Measurements from ENCODE around the gene TTLL3. TPM values are rescaled to one million over a fixed set of nuclear protein-coding genes. Genes with fewer than 3 reads are reported as not detected.

Gene TTLL3
- total RNA-seq, 1 donor from 2014 or later = 18.8 TPM

- TF ChIP-seq CTCF (IDR thresholded peaks at IDR 0.05; ENCODE audit: insufficient read depth, low read length, poor library complexity, severe bottlenecking) = no peak
- DNase-seq (ENCODE audit: low read depth) = no peak
- no peaks in the 10 kb centered on the region for H3K27me3 ChIP-seq (ENCODE audit: control insufficient read depth, insufficient read depth, low read length)
- no peak overlapping the region for H3K4me3 ChIP-seq (ENCODE audit: low read depth, low read length)
- H3K36me3 ChIP-seq (ENCODE audit: control insufficient read depth, insufficient read depth, low read length) = no peaks in the 10 kb centered on the region
Observed at GRCh38 chr3:9820543-9820942, 10.5 kb downstream of the TTLL3 start.

- no peak overlapping the region for H3K4me3 ChIP-seq (ENCODE audit: low read depth, low read length)
- no peak for DNase-seq (ENCODE audit: low read depth)
- H3K36me3 ChIP-seq (ENCODE audit: control insufficient read depth, insufficient read depth, low read length) = no peaks in the 10 kb centered on the region
- H3K27me3 ChIP-seq (ENCODE audit: control insufficient read depth, insufficient read depth, low read length) = no peaks in the 10 kb centered on the region
- peak; percentile 30 for TF ChIP-seq CTCF (IDR thresholded peaks at IDR 0.05; ENCODE audit: insufficient read depth, low read length, poor library complexity, severe bottlenecking)
Observed at GRCh38 chr3:9820946-9821345, 10.9 kb downstream of the TTLL3 start.

- H3K27me3 ChIP-seq (ENCODE audit: control insufficient read depth, insufficient read depth, low read length) = no peaks in the 10 kb centered on the region
- no peak for DNase-seq (ENCODE audit: low read depth)
Observed at GRCh38 chr3:9825451-9826040, 15.5 kb downstream of the TTLL3 start.

GRCh38 chr3:9826815-9827573 is 16.9 kb downstream of the TTLL3 start:
- DNase-seq (ENCODE audit: low read depth) = no peak
- no peak overlapping the region for H3K4me3 ChIP-seq (ENCODE audit: low read depth, low read length)
- no peaks in the 10 kb centered on the region for H3K27me3 ChIP-seq (ENCODE audit: control insufficient read depth, insufficient read depth, low read length)
- no peaks in the 10 kb centered on the region for H3K36me3 ChIP-seq (ENCODE audit: control insufficient read depth, insufficient read depth, low read length)
- TF ChIP-seq CTCF (IDR thresholded peaks at IDR 0.05; ENCODE audit: insufficient read depth, low read length, poor library complexity, severe bottlenecking) = peak; percentile 26

More at GRCh38 chr3:9825451-9826040, 15.5 kb downstream of the TTLL3 start:
- Histone ChIP-seq H3K36me3 (ENCODE audit: control insufficient read depth, insufficient read depth, low read length) (no peaks in the 10 kb centered on the region), H3K4me3 (ENCODE audit: low read depth, low read length) (no peak overlapping the region)
- TF ChIP-seq CTCF (IDR thresholded peaks at IDR 0.05; ENCODE audit: insufficient read depth, low read length, poor library complexity, severe bottlenecking) = no peak

GRCh38 chr3:9828801-9829755 is 19.0 kb downstream of the TTLL3 start:
- Histone ChIP-seq H3K4me3 (ENCODE audit: low read depth, low read length) (no peak overlapping the region), H3K27me3 (ENCODE audit: control insufficient read depth, insufficient read depth, low read length) (no peaks in the 10 kb centered on the region), H3K36me3 (ENCODE audit: control insufficient read depth, insufficient read depth, low read length) (no peaks in the 10 kb centered on the region)
- TF ChIP-seq CTCF (IDR thresholded peaks at IDR 0.05; ENCODE audit: insufficient read depth, low read length, poor library complexity, severe bottlenecking) = no peak
- DNase-seq (ENCODE audit: low read depth) = no peak

Data from kidney epithelial cell (primary cell).